Hepatic stellate cell (primary cell): ENCODE results near the gene VPS33B.

Experiments used
- DNase-seq: peaks from one replicate; pipeline ENCODE4 v3.0.0; 2011; ENCODE audit warnings: low spot score

The VPS33B gene

DNA sequence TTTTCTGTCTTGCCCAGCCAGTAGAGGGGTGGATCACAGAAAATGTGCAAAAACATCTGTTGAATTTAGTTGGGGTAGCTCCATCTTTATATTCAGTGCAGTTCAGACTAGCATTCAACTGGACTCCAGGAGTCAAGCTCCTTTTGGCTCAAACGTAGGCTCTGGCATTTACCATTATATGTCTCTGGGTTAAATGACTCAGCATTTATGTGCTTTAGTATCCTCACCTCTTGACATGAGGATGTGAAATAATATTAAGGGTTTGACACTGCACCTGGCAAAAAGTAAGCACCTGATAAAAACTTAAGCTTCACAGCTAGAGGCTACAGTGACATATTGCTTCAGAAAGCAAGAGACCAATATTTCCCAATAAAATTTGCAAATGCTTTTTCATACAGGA lies 42.8 kb downstream of the VPS33B start:
- DNase-seq = no peak

- no peak for DNase-seq
Measured at GRCh38 chr15:90974216-90974615, 48.2 kb downstream of the VPS33B start.

DNA sequence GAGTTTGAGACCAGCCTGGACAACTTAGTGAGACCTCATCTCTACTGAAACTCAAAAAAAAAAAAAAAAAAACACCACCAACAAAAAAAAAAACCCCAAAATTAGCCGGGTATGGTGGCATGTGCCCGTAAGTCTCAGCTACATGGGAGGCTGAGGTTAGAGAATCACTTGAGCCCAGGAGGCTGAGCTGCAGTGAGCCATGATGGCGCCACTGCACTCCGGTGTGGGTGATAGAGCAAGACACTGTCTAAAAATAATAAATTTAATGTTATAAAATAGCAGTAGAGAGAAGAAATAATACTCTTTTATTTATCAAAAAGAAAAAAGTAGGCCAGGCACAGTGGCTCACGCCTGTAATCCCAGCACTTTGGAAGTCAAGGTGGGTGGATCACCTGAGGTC lies 50.3 kb downstream of the VPS33B start:
- DNase-seq = no peak

GRCh38 chr15:90970274-90970673 lies 52.1 kb downstream of the VPS33B start:
- no peak for DNase-seq

DNA sequence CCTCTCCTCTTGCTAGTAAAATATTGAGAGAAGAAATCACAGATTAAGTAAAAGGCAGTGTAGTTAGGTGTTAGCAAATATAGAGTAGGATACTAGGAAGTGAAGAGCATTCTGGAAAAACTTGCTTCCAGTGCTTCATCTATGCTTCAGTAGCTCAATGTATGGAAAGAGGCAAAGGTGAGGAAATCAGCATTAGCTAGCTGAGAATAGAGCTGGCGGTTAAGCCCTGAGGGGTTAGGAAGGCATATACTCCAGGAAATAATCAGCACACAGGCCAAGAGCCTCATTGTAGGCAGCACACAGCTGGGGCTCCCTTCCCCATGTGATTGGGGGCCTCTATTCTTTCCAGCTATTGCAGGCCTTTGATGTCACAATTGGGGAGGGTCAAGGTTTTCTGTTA lies 54.0 kb downstream of the VPS33B start:
- DNase-seq = no peak

DNA sequence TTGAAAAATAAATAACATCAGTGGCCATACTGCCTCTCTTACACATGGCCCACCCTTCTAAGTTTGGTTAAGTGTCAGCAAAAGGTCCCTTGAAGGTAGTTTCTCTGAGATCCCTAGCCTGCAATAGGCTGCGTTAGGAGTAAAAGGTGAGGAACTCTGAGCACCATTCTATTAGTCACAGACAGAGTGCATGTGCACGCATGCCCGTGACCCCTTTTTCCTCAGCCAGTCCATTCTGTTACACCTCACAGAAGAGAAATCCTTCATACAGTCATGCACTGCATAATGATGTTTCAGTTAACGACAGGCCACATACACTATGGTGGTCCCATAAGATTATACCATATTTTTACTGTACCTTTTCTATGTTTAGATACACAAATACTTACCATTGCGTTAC lies 55.2 kb downstream of the VPS33B start:
- no peak for DNase-seq

DNA sequence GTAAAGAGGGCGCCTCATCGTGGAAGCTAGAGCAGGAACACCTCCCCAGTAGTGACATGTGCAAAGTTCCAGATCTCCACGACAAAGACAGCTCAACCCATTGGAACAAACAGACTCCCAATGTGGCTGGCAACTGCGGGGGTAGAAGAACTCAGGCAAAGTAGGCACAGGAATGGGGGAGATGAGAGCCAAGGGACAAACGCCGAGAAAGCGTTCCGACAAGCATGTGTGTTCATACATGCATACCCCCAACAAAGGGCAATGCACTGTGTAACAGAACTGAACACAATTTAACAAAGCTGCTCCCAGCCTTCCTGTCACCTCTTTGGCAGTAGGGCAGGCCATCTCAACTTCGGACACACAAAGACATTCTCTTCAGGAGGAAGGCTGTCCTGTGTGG lies 56.1 kb downstream of the VPS33B start:
- no peak for DNase-seq

- DNase-seq = no peak
Measured at GRCh38 chr15:90962021-90962420, 60.4 kb downstream of the VPS33B start.

DNA sequence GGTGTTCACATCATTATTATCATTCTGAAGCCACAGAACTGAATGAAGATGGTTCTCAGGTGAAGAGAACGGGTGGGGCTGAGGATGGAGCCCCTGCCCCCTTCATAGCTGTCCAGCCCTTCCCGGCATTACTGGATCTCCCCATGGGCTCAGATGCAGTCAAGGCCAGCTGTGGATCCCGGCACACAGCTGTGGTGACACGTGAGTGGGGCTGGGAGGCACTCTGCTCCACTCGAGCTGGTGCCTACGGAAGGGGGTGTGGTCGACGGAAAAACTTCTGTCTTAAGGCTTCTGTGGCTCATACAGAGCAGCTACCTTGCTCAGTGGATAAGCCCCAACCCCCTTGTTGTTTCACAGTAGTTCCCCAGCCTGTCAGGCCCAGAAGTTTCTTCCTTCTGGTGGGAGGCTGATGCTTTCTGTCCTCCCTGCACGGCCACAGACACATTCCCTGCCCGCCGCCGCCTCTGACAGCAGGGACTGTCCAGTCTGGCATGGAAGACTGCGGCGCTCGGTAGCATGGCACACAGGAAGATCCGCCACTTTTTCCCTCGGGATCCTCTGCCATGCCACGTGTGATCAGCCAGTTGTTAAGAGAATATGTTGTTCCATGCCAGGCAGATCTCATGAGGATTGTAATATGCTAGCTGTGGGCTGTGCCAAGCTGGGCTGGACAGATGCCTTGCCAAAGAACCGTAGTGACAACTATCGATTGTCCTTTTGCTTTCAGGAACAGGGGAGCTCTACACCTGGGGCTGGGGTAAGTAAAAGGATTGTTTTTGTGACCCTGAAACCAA lies 61.9 kb downstream of the VPS33B start:
- DNase-seq = no peak

- DNase-seq = peak; percentile 37
Measured at GRCh38 chr15:90959894-90960293, 62.5 kb downstream of the VPS33B start.

DNA sequence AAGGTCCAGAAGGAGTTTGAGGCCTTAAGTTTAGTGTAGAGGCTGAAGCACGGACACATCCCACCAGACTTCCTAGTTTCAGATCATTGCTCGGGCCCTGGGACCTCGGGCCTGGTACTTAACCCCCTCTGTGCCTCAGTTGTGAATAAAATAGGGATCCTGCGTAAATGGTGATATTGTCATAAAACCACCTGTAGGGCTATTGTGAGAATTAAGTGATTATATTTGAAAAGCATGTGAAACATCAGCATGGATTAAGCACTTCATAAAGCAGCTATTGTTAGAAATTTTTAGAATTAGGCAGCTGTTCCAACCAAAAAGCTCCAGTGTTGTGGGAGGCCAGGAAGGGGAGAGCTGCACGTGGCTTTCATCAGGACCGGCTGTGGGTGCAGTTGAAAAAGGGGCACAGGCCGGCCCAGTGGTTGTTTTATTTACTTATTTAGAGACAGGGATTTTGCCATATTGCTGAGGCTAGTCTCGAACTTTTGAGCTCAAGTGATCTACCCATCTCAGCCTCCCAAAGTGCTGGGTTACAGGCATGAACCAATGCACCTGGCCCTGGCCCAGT lies 63.3 kb downstream of the VPS33B start:
- DNase-seq = no peak

DNA sequence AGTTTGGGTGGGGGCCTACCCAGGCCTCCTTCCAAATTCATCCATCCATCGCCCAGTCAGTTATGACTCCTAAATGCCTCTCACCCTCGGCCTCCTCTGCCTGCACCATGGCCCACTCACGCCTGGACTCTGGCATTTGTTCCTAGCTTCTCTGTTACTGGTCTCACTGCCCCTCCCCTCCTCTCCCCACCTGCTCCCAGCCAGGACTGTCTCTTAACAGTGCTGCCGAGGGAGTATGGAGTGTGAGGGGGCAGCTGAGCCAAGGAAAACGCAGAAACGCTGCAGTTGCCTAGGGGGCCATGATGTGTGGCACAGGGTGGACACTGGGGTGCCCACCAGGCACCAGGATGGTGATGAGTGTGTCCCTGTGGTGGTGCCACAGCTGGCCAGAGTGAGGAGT lies 64.6 kb downstream of the VPS33B start:
- DNase-seq = no peak

GRCh38 chr15:90957031-90957790 lies 65.2 kb downstream of the VPS33B start:
- peak; percentile 51 for DNase-seq

GRCh38 chr15:90956274-90957030 lies 65.9 kb downstream of the VPS33B start:
- DNase-seq = peak; percentile 94

- DNase-seq = no peak
Measured at GRCh38 chr15:90955624-90956273, 66.6 kb downstream of the VPS33B start.

GRCh38 chr15:90954712-90955623 lies 67.4 kb downstream of the VPS33B start, which contains the start of gene RCCD1:
RCCD1 (plus strand) TSS chr15:90954884; CDS start chr15:90956735, 1,851 bp downstream.
- peak; percentile 100 for DNase-seq

GRCh38 chr15:90953947-90954711 lies 68.3 kb downstream of the VPS33B start:
- DNase-seq = no peak

DNA sequence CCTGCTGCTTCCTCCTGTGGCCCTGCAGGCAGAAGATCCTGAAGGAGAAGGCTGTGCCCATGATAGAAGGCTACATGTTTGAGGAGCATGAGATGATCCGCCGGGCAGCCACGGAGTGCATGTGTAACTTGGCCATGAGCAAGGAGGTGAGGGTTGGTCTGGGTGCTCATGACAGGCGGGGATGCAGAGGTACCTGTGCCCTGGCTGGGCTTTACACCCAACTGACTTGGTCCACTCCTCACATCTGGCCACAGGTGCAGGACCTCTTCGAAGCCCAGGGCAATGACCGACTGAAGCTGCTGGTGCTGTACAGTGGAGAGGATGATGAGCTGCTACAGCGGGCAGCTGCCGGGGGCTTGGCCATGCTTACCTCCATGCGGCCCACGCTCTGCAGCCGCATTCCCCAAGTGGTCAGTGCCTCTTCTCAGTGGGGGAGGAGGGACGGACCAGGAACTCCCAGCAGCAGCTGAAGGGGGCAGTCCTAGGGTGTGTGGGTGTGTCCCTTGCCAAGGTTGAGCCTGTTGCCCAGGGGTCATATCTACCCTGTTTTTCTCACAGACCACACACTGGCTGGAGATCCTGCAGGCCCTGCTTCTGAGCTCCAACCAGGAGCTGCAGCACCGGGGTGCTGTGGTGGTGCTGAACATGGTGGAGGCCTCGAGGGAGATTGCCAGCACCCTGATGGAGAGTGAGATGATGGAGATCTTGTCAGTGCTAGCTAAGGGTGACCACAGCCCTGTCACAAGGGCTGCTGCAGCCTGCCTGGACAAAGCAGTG lies 69.3 kb downstream of the VPS33B start:
- no peak for DNase-seq

DNA sequence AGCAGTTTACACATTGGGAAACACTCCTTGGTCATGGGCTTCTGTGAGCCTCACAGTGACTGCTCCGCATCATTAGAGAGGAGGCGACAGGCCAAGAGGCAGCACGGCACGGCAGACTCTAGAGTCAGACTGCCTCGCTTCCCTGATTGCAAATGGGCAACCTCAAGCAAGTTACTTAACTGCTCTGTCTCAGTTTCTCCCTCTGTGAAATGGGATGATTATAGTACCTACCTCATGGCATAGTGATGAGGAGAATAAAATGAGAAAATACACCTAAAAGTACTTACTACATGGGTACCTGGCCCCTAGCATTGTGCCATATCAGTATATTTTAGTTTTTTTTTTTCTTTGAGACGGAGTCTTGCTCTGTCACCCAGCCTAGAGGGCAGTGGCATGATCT lies 71.7 kb downstream of the VPS33B start:
- no peak for DNase-seq
